ENCODE data around the gene JMJD1C.

JMJD1C gene

GRCh38 chr10:63206576-63206975 is 259.2 kb downstream of the JMJD1C start:
- H3K36me3 ChIP-seq (ENCODE audit: low read depth), result peaks cover 71% of the 10 kb centered on the region
- H3K27me3 ChIP-seq (ENCODE audit: insufficient read depth, poor library complexity, severe bottlenecking), result no peaks in the 10 kb centered on the region
- no peaks in the 10 kb centered on the region for H3K9me3 ChIP-seq (ENCODE audit: severe bottlenecking)
- DNase-seq (ENCODE audit: low spot score) (no peak), ATAC-seq (ENCODE audit: low read depth) (no peak)
- H3K4me1 ChIP-seq (ENCODE audit: insufficient read depth, poor library complexity, severe bottlenecking), result peaks cover 13% of the 10 kb centered on the region
- H3K27ac ChIP-seq (ENCODE audit: poor library complexity, severe bottlenecking), result no peak overlapping the region
- TF ChIP-seq CTCF (IDR thresholded peaks at IDR 0.05; ENCODE audit: poor library complexity, severe bottlenecking), result no peak
- H3K4me3 ChIP-seq (ENCODE audit: severe bottlenecking), result no peak overlapping the region

- no peaks in the 10 kb centered on the region for H3K9me3 ChIP-seq (ENCODE audit: severe bottlenecking)
- no peak for TF ChIP-seq CTCF (IDR thresholded peaks at IDR 0.05; ENCODE audit: poor library complexity, severe bottlenecking)
- no peaks in the 10 kb centered on the region for H3K27me3 ChIP-seq (ENCODE audit: insufficient read depth, poor library complexity, severe bottlenecking)
- H3K4me3 ChIP-seq (ENCODE audit: severe bottlenecking), result no peak overlapping the region
- no peak for ATAC-seq (ENCODE audit: low read depth)
- H3K27ac ChIP-seq (ENCODE audit: poor library complexity, severe bottlenecking), result no peak overlapping the region
- H3K36me3 ChIP-seq (ENCODE audit: low read depth), result peaks cover 76% of the 10 kb centered on the region
- DNase-seq (ENCODE audit: low spot score), result no peak
- peaks cover 13% of the 10 kb centered on the region for H3K4me1 ChIP-seq (ENCODE audit: insufficient read depth, poor library complexity, severe bottlenecking)
These were observed 260.4 kb downstream of the JMJD1C start for GRCh38 chr10:63205421-63205820.

GRCh38 chr10:63204667-63205391 is 260.9 kb downstream of the JMJD1C start:
- no peak for DNase-seq (ENCODE audit: low spot score)
- TF ChIP-seq CTCF (IDR thresholded peaks at IDR 0.05; ENCODE audit: poor library complexity, severe bottlenecking), result no peak
- no peak for ATAC-seq (ENCODE audit: low read depth)
- peaks cover 77% of the 10 kb centered on the region for H3K36me3 ChIP-seq (ENCODE audit: low read depth)
- H3K27ac ChIP-seq (ENCODE audit: poor library complexity, severe bottlenecking), result no peak overlapping the region
- H3K4me1 ChIP-seq (ENCODE audit: insufficient read depth, poor library complexity, severe bottlenecking), result peaks cover 10% of the 10 kb centered on the region
- H3K4me3 ChIP-seq (ENCODE audit: severe bottlenecking), result no peak overlapping the region
- no peaks in the 10 kb centered on the region for H3K9me3 ChIP-seq (ENCODE audit: severe bottlenecking)
- H3K27me3 ChIP-seq (ENCODE audit: insufficient read depth, poor library complexity, severe bottlenecking), result no peaks in the 10 kb centered on the region

- DNase-seq (ENCODE audit: low spot score) (no peak), ATAC-seq (ENCODE audit: low read depth) (no peak)
- Histone ChIP-seq H3K4me1 (ENCODE audit: insufficient read depth, poor library complexity, severe bottlenecking) (peaks cover 3% of the 10 kb centered on the region), H3K36me3 (ENCODE audit: low read depth) (peaks cover 78% of the 10 kb centered on the region), H3K27ac (ENCODE audit: poor library complexity, severe bottlenecking) (no peak overlapping the region), H3K4me3 (ENCODE audit: severe bottlenecking) (no peak overlapping the region), H3K27me3 (ENCODE audit: insufficient read depth, poor library complexity, severe bottlenecking) (no peaks in the 10 kb centered on the region), H3K9me3 (ENCODE audit: severe bottlenecking) (no peaks in the 10 kb centered on the region)
- no peak for TF ChIP-seq CTCF (IDR thresholded peaks at IDR 0.05; ENCODE audit: poor library complexity, severe bottlenecking)
These were observed 264.7 kb downstream of the JMJD1C start for GRCh38 chr10:63201118-63201517.

- no peak for ATAC-seq (ENCODE audit: low read depth)
These were observed 265.3 kb downstream of the JMJD1C start for GRCh38 chr10:63200431-63200830.

More at GRCh38 chr10:63200431-63200830, 265.3 kb downstream of the JMJD1C start:
- H3K27ac ChIP-seq (ENCODE audit: poor library complexity, severe bottlenecking), result no peak overlapping the region
- peaks cover 78% of the 10 kb centered on the region for H3K36me3 ChIP-seq (ENCODE audit: low read depth)
- no peaks in the 10 kb centered on the region for H3K27me3 ChIP-seq (ENCODE audit: insufficient read depth, poor library complexity, severe bottlenecking)
- no peak for TF ChIP-seq CTCF (IDR thresholded peaks at IDR 0.05; ENCODE audit: poor library complexity, severe bottlenecking)
- H3K4me3 ChIP-seq (ENCODE audit: severe bottlenecking), result no peak overlapping the region
- no peak for DNase-seq (ENCODE audit: low spot score)
- H3K9me3 ChIP-seq (ENCODE audit: severe bottlenecking), result no peaks in the 10 kb centered on the region
- peaks cover 3% of the 10 kb centered on the region for H3K4me1 ChIP-seq (ENCODE audit: insufficient read depth, poor library complexity, severe bottlenecking)

All from RWPE2 (cell line).